C4-2B (cell line): ENCODE data around the gene PIGN.

Experiments used
- H3K27ac ChIP-seq: fragments of 450-650 bp; 2 replicates; pipeline ENCODE4 v1.5.1; 2017
- CTCF ChIP-seq: fragments of 450-650 bp; conservative IDR thresholded peaks from 2 replicates; pipeline ENCODE4 v1.5.1; 2017; ENCODE audit warnings: mild to moderate bottlenecking
- ZFX ChIP-seq: fragments of 450-650 bp; IDR thresholded peaks from 2 replicates; pipeline ENCODE4 v1.6.1; 2017

Gene PIGN

GRCh38 chr18:62028715-62029114 lies 158.1 kb downstream of the PIGN start:
- H3K27ac ChIP-seq, result no peak overlapping the region
- no peak for TF ChIP-seq ZFX
- no peak for TF ChIP-seq CTCF

GRCh38 chr18:62027914-62028520 lies 158.8 kb downstream of the PIGN start:
- no peak overlapping the region for H3K27ac ChIP-seq
- TF ChIP-seq ZFX (no peak), CTCF (no peak)

GRCh38 chr18:62026586-62026985 lies 160.3 kb downstream of the PIGN start:
- TF ChIP-seq CTCF, result no peak
- no peak for TF ChIP-seq ZFX
- H3K27ac ChIP-seq, result no peak overlapping the region

GRCh38 chr18:62024983-62025382 lies 161.9 kb downstream of the PIGN start:
- TF ChIP-seq ZFX (no peak), CTCF (no peak)
- H3K27ac ChIP-seq, result no peak overlapping the region

GRCh38 chr18:62023536-62023935 lies 163.3 kb downstream of the PIGN start:
- TF ChIP-seq CTCF (no peak), ZFX (no peak)
- H3K27ac ChIP-seq, result no peak overlapping the region

DNA sequence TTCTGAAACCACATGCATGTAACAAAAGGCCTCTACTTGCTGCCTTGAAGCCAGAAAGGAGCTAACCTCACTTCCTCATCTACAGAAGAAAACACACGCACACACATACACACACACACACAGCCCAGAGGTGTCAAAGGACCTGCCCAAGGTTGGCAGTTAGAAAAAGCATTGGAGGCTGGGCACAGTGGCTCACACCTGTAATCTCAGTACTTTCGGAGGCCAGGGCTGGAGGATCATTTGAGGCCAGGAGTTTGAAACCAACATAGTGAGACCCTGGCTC lies 168.2 kb downstream of the PIGN start:
- no peak overlapping the region for H3K27ac ChIP-seq
- TF ChIP-seq ZFX (no peak), CTCF (no peak)

- TF ChIP-seq CTCF (no peak), ZFX (no peak)
- no peak overlapping the region for H3K27ac ChIP-seq
Measured at GRCh38 chr18:62018034-62018758, 168.7 kb downstream of the PIGN start.
